HL-60 (cell line): ENCODE results near the gene ARL6IP6.
"Not testable (repeated sequence)": the region's sequence is repeated elsewhere in the genome, so short reads cannot be mapped to it uniquely, and the experiment has no call there.

Source experiments
- DNase-seq, 2 experiments: peaks; one replicate each; pipeline ENCODE4 v3.0.0-alpha.2; 2010 to 2020; ENCODE audit warnings: low read depth in 1 of 2, low spot score in 1 of 2
- H3K27ac ChIP-seq: fragments of 250-450 bp; sonication (Bioruptor Pico); replicated peaks from 2 replicates; pipeline ENCODE4 v1.5.1; 2020; ENCODE audit warnings: mild to moderate bottlenecking, moderate library complexity
- H3K27me3 ChIP-seq: fragments of 250-450 bp; sonication (Bioruptor Pico); 2 replicates; pipeline ENCODE4 v1.5.1; 2021; ENCODE audit warnings: mild to moderate bottlenecking, moderate library complexity; ENCODE audit not compliant: insufficient read depth, poor library complexity, severe bottlenecking
- H3K4me3 ChIP-seq: replicated peaks from 2 replicates; pipeline ENCODE4 v1.5.1; 2011; ENCODE audit warnings: mild to moderate bottlenecking, control low read depth, low read length; ENCODE audit not compliant: insufficient read depth
- CTCF ChIP-seq: IDR thresholded peaks from one replicate; pipeline ENCODE4 v1.5.1; 2011; ENCODE audit warnings: low read length, control low read depth, inconsistent platforms; ENCODE audit not compliant: insufficient read depth
- GABPA ChIP-seq: IDR thresholded peaks from 2 replicates; pipeline ENCODE4 v1.6.1; 2012; ENCODE audit warnings: low read depth
- POLR2AphosphoS5 ChIP-seq: IDR thresholded peaks from 2 replicates; pipeline ENCODE4 v1.6.1; 2012; ENCODE audit warnings: low read depth
- REST ChIP-seq: IDR thresholded peaks from 2 replicates; pipeline ENCODE4 v1.6.1; 2012; ENCODE audit warnings: low read depth; ENCODE audit not compliant: insufficient replicate concordance
- SPI1 ChIP-seq: IDR thresholded peaks from 2 replicates; pipeline ENCODE4 v1.6.1; 2012; ENCODE audit warnings: low read depth, mild to moderate bottlenecking, borderline replicate concordance

Gene ARL6IP6

GRCh38 chr2:152759290-152760072 is 41.1 kb downstream of the ARL6IP6 start:
- no peaks in the 10 kb centered on the region for H3K27me3 ChIP-seq
- H3K4me3 ChIP-seq, result no peak overlapping the region
- no peak for TF ChIP-seq SPI1
- no peak for TF ChIP-seq POLR2AphosphoS5
- TF ChIP-seq CTCF, result no peak
- no peak for TF ChIP-seq REST
- TF ChIP-seq GABPA, result no peak
- H3K27ac ChIP-seq, result no peak overlapping the region
- DNase-seq, result no peak

- Histone ChIP-seq H3K27ac (no peak overlapping the region), H3K27me3 (no peaks in the 10 kb centered on the region), H3K4me3 (no peak overlapping the region)
- no peak for TF ChIP-seq POLR2AphosphoS5
- no peak for TF ChIP-seq CTCF
- TF ChIP-seq GABPA, result no peak
- no peak for TF ChIP-seq REST
- TF ChIP-seq SPI1, result no peak
- DNase-seq, result no peak
These were observed 42.8 kb downstream of the ARL6IP6 start for GRCh38 chr2:152761214-152761613.

GRCh38 chr2:152762202-152762601 is 43.8 kb downstream of the ARL6IP6 start:
- Histone ChIP-seq H3K4me3 (no peak overlapping the region), H3K27ac (no peak overlapping the region), H3K27me3 (no peaks in the 10 kb centered on the region)
- no peak for DNase-seq
- TF ChIP-seq POLR2AphosphoS5 (no peak), GABPA (no peak)

- not testable (repeated sequence) for DNase-seq, H3K27ac ChIP-seq, H3K4me3 ChIP-seq, H3K27me3 ChIP-seq
These were observed 44.8 kb downstream of the ARL6IP6 start for GRCh38 chr2:152763208-152763607.

GRCh38 chr2:152763651-152764050 is 45.2 kb downstream of the ARL6IP6 start:
- TF ChIP-seq SPI1, result no peak
- no peak for TF ChIP-seq CTCF
- no peak for TF ChIP-seq GABPA
- no peak for TF ChIP-seq REST
- no peak for TF ChIP-seq POLR2AphosphoS5
- no peak for DNase-seq
- no peak overlapping the region for H3K4me3 ChIP-seq
- no peak overlapping the region for H3K27ac ChIP-seq
- H3K27me3 ChIP-seq, result no peaks in the 10 kb centered on the region
